HG03066 (cell line): ENCODE data around the gene PTPRN2.
"Not testable (repeated sequence)": the region's sequence is repeated elsewhere in the genome, so short reads cannot be mapped to it uniquely, and the experiment has no call there.

Experiments
- ATAC-seq: cut with Tn5 transposase; IDR thresholded peaks from one replicate; pipeline ENCODE4 v1.9.1; 2021; ENCODE audit warnings: low read depth; ENCODE audit not compliant: unreplicated experiment

PTPRN2 gene

GRCh38 chr7:157717211-157718174 lies 870.1 kb downstream of the PTPRN2 start:
- no peak for ATAC-seq

DNA sequence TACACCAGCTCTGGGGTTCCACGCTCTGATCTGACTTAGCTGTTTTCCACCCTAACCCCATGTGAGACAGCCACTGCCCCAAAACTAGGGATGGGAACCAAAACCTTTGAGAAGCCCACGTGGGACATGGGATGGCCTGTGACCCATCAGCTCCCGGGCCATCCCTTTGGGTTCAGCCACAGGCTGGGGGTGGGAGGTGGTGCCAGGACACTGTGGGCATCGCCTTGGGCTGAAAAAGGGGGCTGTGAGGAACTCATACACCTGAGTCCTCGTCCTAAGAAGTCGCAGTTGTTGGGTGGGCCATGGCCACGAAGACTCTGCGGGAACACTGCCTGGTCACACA lies 871.7 kb downstream of the PTPRN2 start:
- ATAC-seq = no peak

DNA sequence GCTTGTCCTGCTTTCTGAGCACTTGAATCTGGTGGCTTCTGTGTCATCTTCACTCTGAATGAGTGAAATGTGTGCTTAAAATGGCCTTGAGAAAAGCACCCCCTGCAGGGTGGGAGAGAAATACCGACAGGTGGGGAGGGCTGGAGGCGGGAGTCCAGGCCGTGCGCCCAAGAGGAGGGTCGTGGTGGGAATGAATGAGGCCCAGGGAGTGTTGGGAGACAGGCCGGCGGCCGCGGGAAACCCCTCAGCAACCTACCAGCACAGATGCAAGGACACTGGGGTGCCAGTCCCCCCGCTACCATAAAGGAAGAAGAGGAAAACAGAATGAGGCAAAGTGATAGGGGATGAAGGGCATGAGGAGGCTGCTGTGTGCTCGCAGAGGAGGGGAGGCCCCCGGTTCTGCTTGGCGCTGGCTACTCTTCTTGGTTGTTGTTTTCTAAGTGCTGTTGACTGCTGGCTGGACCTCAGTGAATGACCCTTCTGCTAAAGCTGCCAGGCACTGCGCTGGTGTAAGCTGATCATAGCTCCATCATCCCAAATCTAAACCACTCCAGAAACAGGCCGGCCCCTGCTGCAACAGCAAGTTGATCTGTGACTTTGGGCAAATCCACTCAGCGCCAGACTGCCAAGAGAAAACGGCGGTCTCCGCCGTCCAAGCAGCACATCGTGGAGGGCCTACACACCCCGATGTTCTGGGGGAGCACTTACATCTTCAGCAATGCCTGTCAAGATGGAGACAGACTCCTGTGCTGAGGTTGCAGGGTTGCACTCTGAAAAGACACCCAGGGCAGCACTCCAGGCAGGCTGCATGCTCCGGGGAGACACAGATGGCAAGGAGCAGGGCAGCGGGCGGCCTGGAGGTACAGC lies 872.3 kb downstream of the PTPRN2 start:
- ATAC-seq = no peak

DNA sequence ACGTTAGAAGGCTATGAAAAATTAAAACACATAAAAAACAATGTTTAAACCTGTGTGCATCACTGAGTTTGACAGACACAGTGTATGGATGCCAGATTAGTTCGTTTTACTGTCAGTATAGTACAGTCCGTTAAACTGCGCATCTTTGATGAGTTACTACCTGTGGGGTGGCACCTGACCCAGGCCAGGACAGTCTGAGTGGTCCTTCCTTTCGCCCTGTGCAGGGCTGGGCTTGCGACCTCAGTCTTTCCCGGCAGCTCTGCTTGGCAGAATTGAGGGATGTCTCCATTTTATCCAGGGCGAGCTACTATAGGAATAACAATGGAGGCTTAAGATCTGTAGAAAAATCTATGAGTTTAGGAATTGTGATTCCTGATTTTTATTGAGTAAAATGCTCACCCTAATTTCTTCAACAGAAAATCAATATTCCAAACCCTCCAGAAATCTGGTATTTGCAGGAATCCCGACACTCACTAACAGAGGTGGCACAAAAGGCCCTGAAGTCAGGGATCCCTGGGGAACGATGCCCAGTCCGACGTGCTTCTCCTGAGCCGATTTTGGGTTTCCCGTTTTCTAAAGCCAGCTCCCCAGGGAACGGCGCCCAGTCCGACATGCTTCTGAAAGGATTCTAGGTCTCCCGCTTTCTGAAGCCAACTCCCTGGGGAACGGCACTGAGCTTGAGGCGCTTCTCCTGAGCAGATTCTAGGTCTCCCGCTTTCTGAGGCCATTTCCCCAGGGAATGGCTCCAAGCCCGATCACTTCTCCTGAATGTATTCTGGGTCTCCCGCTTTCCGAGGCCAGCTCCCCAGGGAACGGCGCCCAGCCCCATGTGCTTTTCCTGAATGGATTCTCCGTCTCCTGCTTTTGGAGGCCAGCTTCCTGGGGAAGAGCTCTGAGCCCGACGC lies 873.2 kb downstream of the PTPRN2 start:
- ATAC-seq = no peak

- ATAC-seq = no peak
These were observed 874.0 kb downstream of the PTPRN2 start for GRCh38 chr7:157713591-157713990.

GRCh38 chr7:157712666-157713235 lies 874.9 kb downstream of the PTPRN2 start:
- ATAC-seq = no peak

DNA sequence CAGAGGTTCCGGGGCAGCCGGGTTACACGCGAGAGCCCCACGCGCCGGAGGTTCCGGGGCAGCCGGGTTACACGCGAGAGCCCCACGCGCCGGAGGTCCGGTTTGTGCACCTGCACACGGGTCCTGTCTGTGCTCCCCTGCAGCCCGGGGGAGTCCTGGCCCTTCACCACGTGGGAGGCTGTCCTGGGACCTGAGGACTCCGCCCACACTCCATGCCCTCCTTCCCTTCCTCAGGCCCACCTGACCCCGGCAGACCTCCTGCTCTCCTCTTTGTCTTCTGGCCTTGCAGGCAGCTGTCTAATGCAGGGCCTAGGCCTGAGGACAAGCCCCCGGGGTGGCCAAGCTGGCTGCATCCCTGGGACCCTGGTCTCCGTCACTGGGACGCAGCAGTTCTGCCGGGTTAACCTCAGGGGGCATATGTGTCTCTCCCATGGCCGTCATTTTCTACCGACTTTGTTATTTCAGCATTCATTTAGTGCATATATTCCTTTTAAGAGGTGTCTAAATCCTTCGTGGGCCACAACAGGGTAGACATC lies 876.2 kb downstream of the PTPRN2 start:
- no peak for ATAC-seq

DNA sequence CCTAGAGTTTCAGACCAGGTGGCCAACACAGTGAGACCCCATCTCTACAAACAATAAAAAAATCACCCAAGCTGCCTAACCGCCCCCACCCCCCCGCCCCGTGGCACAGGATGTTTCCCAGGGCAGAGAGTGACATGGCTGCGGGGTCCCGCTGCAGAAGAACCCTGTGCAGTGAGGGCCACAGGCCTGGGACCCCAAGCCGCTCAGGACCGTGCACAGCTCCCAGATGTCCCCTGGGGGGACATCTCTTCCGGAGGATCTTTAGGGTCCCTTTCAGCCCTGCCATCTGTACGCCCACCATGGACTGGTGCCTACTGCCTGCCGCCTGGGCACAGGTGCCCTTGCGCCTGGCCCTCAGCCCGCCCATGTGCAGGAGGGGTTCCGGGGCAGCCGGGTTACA lies 877.2 kb downstream of the PTPRN2 start:
- no peak for ATAC-seq

DNA sequence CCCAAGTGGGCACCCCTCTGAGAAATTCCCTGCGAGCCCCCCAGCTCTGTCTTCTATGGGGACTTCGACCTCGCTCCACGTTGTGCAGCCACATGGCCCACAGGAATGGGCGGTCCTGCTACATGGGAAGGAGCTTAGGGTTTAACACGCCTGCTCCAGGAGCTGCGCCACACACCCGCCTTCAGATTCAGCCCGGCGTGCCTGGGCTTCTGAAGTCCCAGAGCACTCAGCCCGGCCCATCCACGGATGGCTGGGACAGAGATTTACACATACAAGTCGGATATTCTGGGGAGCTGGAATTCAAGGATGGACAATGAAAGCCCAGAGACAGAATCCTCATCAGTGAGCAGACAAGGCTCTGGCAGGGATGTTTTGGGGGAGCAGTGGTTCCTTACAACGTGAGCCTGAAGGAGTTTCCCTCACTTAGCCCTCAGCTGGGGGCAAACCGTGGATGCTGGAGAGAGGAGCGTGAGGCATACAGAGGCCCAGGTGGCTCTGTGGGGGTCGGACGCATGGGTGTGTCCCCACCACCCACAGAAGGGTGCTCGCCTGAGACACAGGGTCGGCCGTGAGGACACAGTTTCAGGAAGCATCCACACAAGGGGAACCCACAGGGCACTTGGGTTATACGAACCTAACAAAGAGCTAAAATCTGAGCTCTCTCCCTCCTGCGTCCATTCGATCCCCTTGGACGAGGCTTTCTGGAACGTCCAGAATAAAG lies 877.9 kb downstream of the PTPRN2 start:
- ATAC-seq = no peak

GRCh38 chr7:157708919-157709295 lies 878.7 kb downstream of the PTPRN2 start:
- ATAC-seq = no peak

DNA sequence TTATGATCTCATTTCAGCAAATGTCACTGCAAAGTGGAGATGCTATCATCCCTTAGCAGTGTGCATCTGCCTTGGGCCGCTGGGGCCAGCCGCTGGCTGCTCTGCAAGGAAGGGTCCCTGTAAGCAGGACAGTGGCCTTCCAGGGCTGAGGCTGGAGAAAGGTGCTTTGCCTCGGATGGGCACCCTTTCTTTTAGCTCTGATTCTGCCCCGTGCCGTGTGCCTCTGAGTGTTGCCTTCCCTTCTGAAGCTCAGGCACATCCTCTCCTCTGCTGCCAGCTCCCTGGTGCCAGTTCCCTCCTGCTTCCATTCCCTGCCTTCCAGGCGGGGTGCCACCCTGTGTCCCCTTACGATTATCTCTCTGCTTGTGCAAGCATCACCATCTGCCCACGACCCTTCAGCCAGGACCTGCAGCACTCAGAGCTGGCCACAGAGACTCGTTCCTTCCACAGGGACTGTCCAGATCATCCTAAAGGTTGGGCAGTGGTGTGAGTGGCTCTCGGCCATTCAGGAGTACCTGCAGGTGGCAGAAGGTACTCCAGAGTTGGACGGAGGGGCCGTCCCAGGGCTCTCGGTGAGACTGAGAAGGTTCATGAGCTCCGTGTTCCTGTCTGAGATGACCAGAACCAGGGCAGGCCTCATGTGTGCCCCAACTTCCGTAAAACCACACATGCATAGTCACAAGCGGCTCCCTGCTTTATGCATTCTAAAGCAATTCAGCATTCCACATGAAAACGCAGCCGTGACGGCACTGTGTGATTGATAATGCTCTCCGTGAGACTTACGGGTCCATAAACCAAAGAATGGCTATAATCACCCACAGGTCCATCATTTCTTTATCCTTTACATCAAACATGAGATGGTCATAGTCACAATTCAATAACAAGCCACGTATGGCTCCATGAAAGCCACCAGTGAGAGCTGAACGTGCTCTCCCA lies 879.4 kb downstream of the PTPRN2 start:
- no peak for ATAC-seq

DNA sequence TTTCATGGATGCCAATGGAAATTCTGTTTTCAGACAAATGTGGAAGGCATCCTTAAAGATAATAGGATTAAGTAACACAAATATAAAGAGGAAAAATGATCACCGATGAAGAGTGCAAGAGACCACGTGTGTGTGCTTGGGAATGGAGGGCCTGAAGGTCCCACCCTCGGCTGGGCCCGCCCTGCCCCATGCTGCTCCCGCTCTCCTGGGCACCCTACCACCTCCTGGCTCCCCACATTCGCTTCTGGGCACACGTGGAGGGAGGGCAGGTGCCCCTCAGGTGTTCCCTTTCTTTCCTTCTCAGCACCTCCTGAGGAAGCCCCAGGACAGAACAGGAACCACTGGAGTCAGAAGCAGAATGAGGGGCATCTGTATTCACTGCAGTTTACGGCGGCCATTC lies 883.3 kb downstream of the PTPRN2 start:
- ATAC-seq = no peak

GRCh38 chr7:157703534-157704195 lies 884.0 kb downstream of the PTPRN2 start:
- no peak for ATAC-seq

DNA sequence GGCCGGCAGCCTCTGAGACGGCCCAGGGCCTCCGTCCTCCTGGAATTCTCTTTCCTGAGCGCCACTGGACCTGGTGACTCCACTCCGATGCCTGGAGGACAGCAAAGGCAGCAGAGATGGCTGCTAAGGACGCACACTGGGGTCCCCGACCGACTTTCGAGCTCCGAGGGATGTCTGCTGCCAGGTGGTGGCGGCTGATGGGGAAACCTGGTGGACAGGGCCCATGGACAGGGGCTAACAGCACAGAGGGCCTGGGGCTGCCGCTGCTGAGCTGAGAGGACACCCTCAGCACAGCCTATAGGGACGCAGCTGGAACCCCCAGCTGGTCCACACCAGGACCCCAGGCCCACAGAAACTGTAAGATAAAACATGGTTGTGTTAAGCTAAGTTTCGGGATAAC lies 884.5 kb downstream of the PTPRN2 start:
- no peak for ATAC-seq

DNA sequence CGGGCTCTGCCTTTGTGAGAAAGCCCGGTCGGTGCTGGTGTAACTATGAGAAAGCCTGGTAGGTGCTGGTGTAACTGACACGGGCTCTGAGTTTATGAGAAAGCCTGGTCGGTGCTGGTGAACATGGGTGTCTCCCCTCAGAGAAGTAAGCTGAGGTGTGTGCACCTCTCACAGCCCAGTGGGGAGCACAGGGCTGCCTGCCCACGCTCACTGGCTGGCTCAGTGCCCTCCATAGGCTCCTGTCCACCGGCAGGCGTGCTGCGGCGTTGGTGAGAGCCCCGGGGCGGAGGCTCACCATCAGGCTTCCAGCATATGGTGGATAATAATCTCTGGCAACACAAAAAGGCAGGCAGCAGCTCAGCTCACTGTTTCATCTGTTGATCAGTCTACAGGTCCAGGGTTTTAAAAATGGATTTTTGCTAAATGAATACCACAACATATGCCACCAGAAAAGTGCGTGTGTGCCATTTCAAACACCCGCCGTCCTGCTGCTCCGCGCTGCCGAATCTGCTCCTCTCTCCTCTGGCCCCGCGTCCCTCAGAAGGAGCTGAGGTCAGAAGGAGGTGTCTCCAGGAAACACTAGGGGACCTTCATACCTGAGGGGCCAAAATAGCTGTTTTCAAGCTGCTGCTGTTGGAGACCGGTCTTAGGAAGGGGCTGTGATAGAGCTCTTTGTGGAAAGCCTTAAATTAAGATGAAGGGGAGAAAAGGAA lies 885.2 kb downstream of the PTPRN2 start:
- no peak for ATAC-seq

DNA sequence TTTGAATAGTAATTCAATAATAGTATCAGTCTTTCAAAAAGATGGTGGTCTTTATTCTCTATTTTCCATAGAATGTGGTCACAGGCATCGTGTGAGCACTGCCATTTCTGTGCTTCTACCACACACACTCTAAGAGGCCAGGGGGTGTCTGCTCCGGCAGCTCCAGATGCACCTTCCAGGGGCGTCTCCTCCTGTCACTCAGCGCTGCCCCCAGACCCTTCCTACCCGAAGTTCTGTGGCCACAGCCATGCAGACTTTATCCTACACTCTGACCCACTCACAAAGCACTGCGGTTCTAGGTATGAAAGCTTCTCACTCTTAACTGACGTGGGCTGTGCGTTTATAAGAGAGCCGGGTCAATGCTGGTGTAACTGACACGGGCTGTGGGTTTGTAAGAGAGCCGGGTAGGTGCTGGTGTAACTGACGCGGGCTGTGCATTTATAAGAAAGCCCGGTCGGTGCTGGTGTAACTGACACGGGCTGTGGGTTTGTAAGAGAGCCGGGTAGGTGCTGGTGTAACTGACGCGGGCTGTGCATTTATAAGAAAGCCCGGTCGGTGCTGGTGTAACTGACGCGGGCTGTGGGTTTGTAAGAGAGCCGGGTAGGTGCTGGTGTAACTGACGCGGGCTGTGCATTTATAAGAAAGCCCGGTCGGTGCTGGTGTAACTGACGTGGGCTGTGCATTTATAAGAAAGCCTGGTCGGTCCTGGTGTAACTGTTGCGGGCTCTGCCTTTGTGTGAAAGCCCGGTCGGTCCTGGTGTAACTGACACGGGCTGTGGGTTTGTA lies 886.0 kb downstream of the PTPRN2 start:
- ATAC-seq = not testable (repeated sequence)
